Liver (tissue), 9 donors: Measurements from ENCODE around the gene MDN1. TPM values are rescaled to one million over a fixed set of nuclear protein-coding genes. Genes with fewer than 3 reads are reported as not detected.

Experiments
- DNase-seq: peaks from one replicate; pipeline ENCODE4 v3.0.0-alpha.2; 2017; ENCODE audit warnings: low spot score
- H3K27ac ChIP-seq, 2 donors: one replicate each; pipeline ENCODE4 v1.7.0; 2013; ENCODE audit warnings: inconsistent platforms in 2 of 2, low read length in 2 of 2, control low read depth in 1 of 2, low read depth in 1 of 2, mild to moderate bottlenecking in 1 of 2
- H3K27me3 ChIP-seq, 4 donors: one replicate each; pipeline versions ENCODE4 v1.6.1 to v1.7.0; 2013; ENCODE audit warnings: low read length in 3 of 4, inconsistent platforms in 1 of 4, mild to moderate bottlenecking in 1 of 4, moderate library complexity in 1 of 4; ENCODE audit not compliant: control insufficient read depth in 4 of 4, insufficient read depth in 4 of 4
- H3K36me3 ChIP-seq, 4 donors: one replicate each; pipeline versions ENCODE4 v1.6.1 to v1.7.0; 2013; ENCODE audit warnings: low read length in 3 of 4, mild to moderate bottlenecking in 3 of 4, low read depth in 1 of 4, moderate library complexity in 1 of 4; ENCODE audit not compliant: control insufficient read depth in 4 of 4, insufficient read depth in 3 of 4
- H3K4me1 ChIP-seq, 4 donors: one replicate each; pipeline versions ENCODE4 v1.6.1 to v1.7.0; 2013; ENCODE audit warnings: low read length in 3 of 4, mild to moderate bottlenecking in 3 of 4, moderate library complexity in 1 of 4; ENCODE audit not compliant: control insufficient read depth in 4 of 4, insufficient read depth in 4 of 4
- H3K4me3 ChIP-seq, 3 donors: one replicate each; pipeline versions ENCODE4 v1.6.1 to v1.7.0; 2013; ENCODE audit warnings: low read length in 3 of 3, control low read depth in 1 of 3, low read depth in 1 of 3, mild to moderate bottlenecking in 1 of 3
- H3K9ac ChIP-seq, 2 donors: one replicate each; pipeline ENCODE4 v1.7.0; 2013; ENCODE audit warnings: low read length in 2 of 2, mild to moderate bottlenecking in 2 of 2, moderate library complexity in 2 of 2, control low read depth in 1 of 2, low read depth in 1 of 2
- H3K9me3 ChIP-seq, 4 donors: one replicate each; pipeline versions ENCODE4 v1.6.1 to v1.7.0; 2013; ENCODE audit warnings: low read length in 3 of 4; ENCODE audit not compliant: control insufficient read depth in 4 of 4
- ATF3 ChIP-seq: IDR thresholded peaks from 2 replicates; pipeline ENCODE4 v1.6.1; 2016; ENCODE audit warnings: antibody characterized with exemption
- CTCF ChIP-seq: fragments of 150-350 bp; IDR thresholded peaks from 2 replicates; pipeline ENCODE4 v1.5.1; 2017; ENCODE audit warnings: improper control_type of control experiment, low read depth, low read length; ENCODE audit not compliant: missing input control
- EGR1 ChIP-seq, 2 donors: IDR thresholded peaks; 2 replicates each; pipeline ENCODE4 v1.6.1; 2016 to 2018; ENCODE audit warnings: antibody characterized with exemption in 2 of 2, low read depth in 2 of 2
- FOXA1 ChIP-seq: IDR thresholded peaks from 2 replicates; pipeline ENCODE4 v1.6.1; 2016; ENCODE audit warnings: antibody characterized with exemption
- FOXA2 ChIP-seq: IDR thresholded peaks from 2 replicates; pipeline ENCODE4 v1.6.1; 2016; ENCODE audit warnings: antibody characterized with exemption
- GABPA ChIP-seq, 2 donors: IDR thresholded peaks in 1 of 2; conservative IDR thresholded peaks in 1 of 2; 2 replicates each; pipeline ENCODE4 v1.6.1; 2016; ENCODE audit warnings: antibody characterized with exemption in 2 of 2, mild to moderate bottlenecking in 1 of 2, moderate library complexity in 1 of 2
- HNF4A ChIP-seq, 2 donors: conservative IDR thresholded peaks; 2 replicates each; pipeline ENCODE4 v1.6.1; 2016; ENCODE audit warnings: antibody characterized with exemption in 2 of 2, mild to moderate bottlenecking in 2 of 2
- HNF4G ChIP-seq: IDR thresholded peaks from 2 replicates; pipeline ENCODE4 v1.6.1; 2016; ENCODE audit warnings: antibody characterized with exemption
- JUND ChIP-seq, 2 donors: IDR thresholded peaks; 2 replicates each; pipeline ENCODE4 v1.6.1; 2016; ENCODE audit warnings: antibody characterized with exemption in 2 of 2
- MAX ChIP-seq: IDR thresholded peaks from 2 replicates; pipeline ENCODE4 v1.6.1; 2016; ENCODE audit warnings: antibody characterized with exemption
- NR2F2 ChIP-seq: IDR thresholded peaks from 2 replicates; pipeline ENCODE4 v1.6.1; 2016; ENCODE audit warnings: antibody characterized with exemption
- RAD21 ChIP-seq, 2 donors: IDR thresholded peaks; 2 replicates each; pipeline ENCODE4 v1.6.1; 2016; ENCODE audit warnings: antibody characterized with exemption in 2 of 2, mild to moderate bottlenecking in 2 of 2
- REST ChIP-seq: IDR thresholded peaks from 2 replicates; pipeline ENCODE4 v1.6.1; 2016; ENCODE audit warnings: antibody characterized with exemption, mild to moderate bottlenecking
- RXRA ChIP-seq, 2 donors: IDR thresholded peaks; 2 replicates each; pipeline ENCODE4 v1.6.1; 2017 to 2018; ENCODE audit warnings: antibody characterized with exemption in 2 of 2, mild to moderate bottlenecking in 1 of 2
- SP1 ChIP-seq: IDR thresholded peaks from 2 replicates; pipeline ENCODE4 v1.6.1; 2018; ENCODE audit warnings: antibody characterized with exemption, mild to moderate bottlenecking
- TAF1 ChIP-seq: conservative IDR thresholded peaks from 2 replicates; pipeline ENCODE4 v1.6.1; 2016; ENCODE audit warnings: antibody characterized with exemption, mild to moderate bottlenecking
- YY1 ChIP-seq: IDR thresholded peaks from 2 replicates; pipeline ENCODE4 v1.6.1; 2016; ENCODE audit warnings: antibody characterized with exemption, mild to moderate bottlenecking
- ZBTB33 ChIP-seq: IDR thresholded peaks from 2 replicates; pipeline ENCODE4 v1.6.1; 2016; ENCODE audit warnings: antibody characterized with exemption
- WGBS: extraction: QIAGEN DNeasy Blood & Tissue Kit; methylation state at CpG from one replicate; pipeline ENCODE4 v1.1.7; 2013; 5-methylcytosine and 5-hydroxymethylcytosine counted together
- polyA plus RNA-seq, 2 donors: library from polyadenylated mRNA; stranded (reverse) in 1 of 2; unstranded in 1 of 2; fragments of 200-250 nt in 1 of 2; fragments of >200 nt in 1 of 2; fragmentation: Nextera tagmentation in 1 of 2; extraction: Ambion mirVana in 1 of 2; gene quantifications; one replicate each; pipeline versions ENCODE4 v1.2.1 to v1.2.3, GENCODE V29; 2013 to 2015
- total RNA-seq, 2 donors: library from RNA; depleted of rRNA; stranded (reverse); fragments of >200 nt; gene quantifications; one replicate each; pipeline ENCODE4 v1.2.3, GENCODE V29; 2014
- donor health status: healthy.
- donor health status: healthy.
- donor health status: healthy.
- donor health status: healthy.
- donor health status: healthy.

The MDN1 gene
- total and polyA plus RNA-seq, 4 donors = 5.4 to 48.9 (median 22.8) TPM

- H3K27ac ChIP-seq = no peak overlapping the region
- 49% methylated on average over 2 of the region's 2 CpGs for WGBS
- TF ChIP-seq SP1 = no peak
- TF ChIP-seq FOXA1 = no peak
- TF ChIP-seq TAF1 = no peak
- TF ChIP-seq FOXA2 = no peak
- TF ChIP-seq MAX = no peak
- TF ChIP-seq GABPA (IDR thresholded peaks at IDR 0.05 in 1 of 2, conservative IDR thresholded peaks at IDR 0.05 in 1 of 2) = no peak
- TF ChIP-seq RAD21 (IDR thresholded peaks at IDR 0.05) = no peak
- no peak for TF ChIP-seq HNF4G
- TF ChIP-seq JUND (IDR thresholded peaks at IDR 0.05) = no peak
- TF ChIP-seq YY1 = no peak
- no peak for TF ChIP-seq RXRA (IDR thresholded peaks at IDR 0.05)
- no peak for TF ChIP-seq EGR1 (IDR thresholded peaks at IDR 0.05; ENCODE audit: low read depth in 2 of 2)
- TF ChIP-seq REST = no peak
- TF ChIP-seq HNF4A (conservative IDR thresholded peaks at IDR 0.05) = no peak
- no peak for TF ChIP-seq ZBTB33
- TF ChIP-seq ATF3 = no peak
- TF ChIP-seq CTCF = no peak
- TF ChIP-seq NR2F2 = no peak
These were observed 222.2 kb downstream of the MDN1 start for GRCh38 chr6:89597372-89597771.

More at GRCh38 chr6:89597372-89597771, 222.2 kb downstream of the MDN1 start:
- no peaks in the 10 kb centered on the region for H3K36me3 ChIP-seq
- no peak overlapping the region for H3K4me3 ChIP-seq
- H3K9me3 ChIP-seq = no peaks in the 10 kb centered on the region
- no peak overlapping the region for H3K9ac ChIP-seq
- no peak for DNase-seq
- H3K4me1 ChIP-seq = no peaks in the 10 kb centered on the region
- no peaks in the 10 kb centered on the region for H3K27me3 ChIP-seq
